Stimulated activated effector memory CD8-positive, alpha-beta T cell treated with anti-CD3 and anti-CD28 coated beads, Interleukin-12 subunit alpha, Interleukin-12 subunit beta, amount 100 ng/mL, for 72 hours (primary cell): ENCODE measurements around the gene STX18.

Source experiments
- ATAC-seq: fragments of 150-1000 bp; cut with Tn5 transposase; 2 replicates; pipeline ENCODE4 v1.10.0; 2021
- DNase-seq, 2 donors: peaks; one replicate each; pipeline ENCODE4 v3.0.0; 2021 to 2022; ENCODE audit warnings: low spot score in 2 of 2
- H3K27ac Mint-ChIP-seq: one replicate; pipeline ENCODE4 v1.8.0; 2022; ENCODE audit warnings: mild to moderate bottlenecking, mixed read lengths
- H3K36me3 Mint-ChIP-seq: one replicate; pipeline ENCODE4 v1.8.0; 2022; ENCODE audit warnings: mild to moderate bottlenecking, mixed read lengths
- H3K4me1 Mint-ChIP-seq: one replicate; pipeline ENCODE4 v1.8.0; 2022; ENCODE audit warnings: mixed read lengths
- H3K4me3 Mint-ChIP-seq: one replicate; pipeline ENCODE4 v1.8.0; 2022; ENCODE audit warnings: mild to moderate bottlenecking, mixed read lengths
- H3K9me3 Mint-ChIP-seq: one replicate; pipeline ENCODE4 v1.8.0; 2022; ENCODE audit warnings: mixed read lengths

STX18 gene

GRCh38 chr4:4420421-4420820, 121.4 kb downstream of the STX18 start:
- peak overlapping the region; percentile 81 for H3K27ac Mint-ChIP-seq
- H3K36me3 Mint-ChIP-seq: peaks cover 74% of the 10 kb centered on the region
- H3K9me3 Mint-ChIP-seq: no peaks in the 10 kb centered on the region
- H3K4me1 Mint-ChIP-seq: peaks cover 5% of the 10 kb centered on the region
- no peak for DNase-seq
- no peak for ATAC-seq
- no peak overlapping the region for H3K4me3 Mint-ChIP-seq

GRCh38 chr4:4419896-4420295, 122.0 kb downstream of the STX18 start:
- Mint-ChIP-seq H3K9me3 (no peaks in the 10 kb centered on the region), H3K27ac (peak overlapping the region; percentile 81), H3K4me1 (peaks cover 5% of the 10 kb centered on the region), H3K4me3 (no peak overlapping the region), H3K36me3 (peaks cover 74% of the 10 kb centered on the region)
- ATAC-seq (no peak), DNase-seq (no peak)

- Mint-ChIP-seq H3K9me3 (no peaks in the 10 kb centered on the region), H3K36me3 (peaks cover 68% of the 10 kb centered on the region), H3K4me3 (no peak overlapping the region), H3K4me1 (peaks cover 5% of the 10 kb centered on the region), H3K27ac (peak overlapping the region; percentile 81)
- DNase-seq (no peak), ATAC-seq (peak; percentile 46)
Observed at GRCh38 chr4:4418676-4419390, 123.0 kb downstream of the STX18 start.

- peak overlapping the region; percentile 81 for H3K27ac Mint-ChIP-seq
- ATAC-seq (no peak), DNase-seq (no peak)
Observed at GRCh38 chr4:4417886-4418285, 124.0 kb downstream of the STX18 start.

GRCh38 chr4:4416981-4417380, 124.9 kb downstream of the STX18 start:
- Mint-ChIP-seq H3K36me3 (peaks cover 49% of the 10 kb centered on the region), H3K27ac (peak overlapping the region; percentile 53), H3K4me1 (peaks cover 5% of the 10 kb centered on the region), H3K4me3 (no peak overlapping the region), H3K9me3 (no peaks in the 10 kb centered on the region)
- no peak for DNase-seq
- no peak for ATAC-seq

More at GRCh38 chr4:4417886-4418285, 124.0 kb downstream of the STX18 start:
- Mint-ChIP-seq H3K4me3 (no peak overlapping the region), H3K36me3 (peaks cover 58% of the 10 kb centered on the region), H3K4me1 (peaks cover 5% of the 10 kb centered on the region), H3K9me3 (no peaks in the 10 kb centered on the region)

GRCh38 chr4:4415806-4416805, 125.7 kb downstream of the STX18 start:
- peaks cover 40% of the 10 kb centered on the region for H3K36me3 Mint-ChIP-seq
- DNase-seq (no peak), ATAC-seq (no peak)
- H3K4me3 Mint-ChIP-seq: no peak overlapping the region
- H3K27ac Mint-ChIP-seq: peak overlapping the region; percentile 53
- peaks cover 5% of the 10 kb centered on the region for H3K4me1 Mint-ChIP-seq
- no peaks in the 10 kb centered on the region for H3K9me3 Mint-ChIP-seq

- Mint-ChIP-seq H3K27ac (no peak overlapping the region), H3K4me3 (no peak overlapping the region), H3K36me3 (peaks cover 39% of the 10 kb centered on the region), H3K4me1 (peaks cover 5% of the 10 kb centered on the region), H3K9me3 (no peaks in the 10 kb centered on the region)
- no peak for DNase-seq
- ATAC-seq: no peak
Observed at GRCh38 chr4:4415107-4415805, 126.6 kb downstream of the STX18 start.

- H3K4me1 Mint-ChIP-seq: peaks cover 5% of the 10 kb centered on the region
- DNase-seq (no peak), ATAC-seq (no peak)
- H3K27ac Mint-ChIP-seq: peak overlapping the region; percentile 80
- no peaks in the 10 kb centered on the region for H3K9me3 Mint-ChIP-seq
- H3K36me3 Mint-ChIP-seq: peaks cover 38% of the 10 kb centered on the region
- no peak overlapping the region for H3K4me3 Mint-ChIP-seq
Observed at GRCh38 chr4:4413806-4414205, 128.0 kb downstream of the STX18 start.

GRCh38 chr4:4413373-4413725, 128.5 kb downstream of the STX18 start:
- no peaks in the 10 kb centered on the region for H3K9me3 Mint-ChIP-seq
- no peak for ATAC-seq

GRCh38 chr4:4412641-4413372, 129.0 kb downstream of the STX18 start:
- Mint-ChIP-seq H3K4me1 (no peaks in the 10 kb centered on the region), H3K27ac (peak overlapping the region; percentile 80), H3K36me3 (peaks cover 29% of the 10 kb centered on the region), H3K4me3 (no peak overlapping the region), H3K9me3 (no peaks in the 10 kb centered on the region)
- DNase-seq (no peak), ATAC-seq (no peak)

More at GRCh38 chr4:4413373-4413725, 128.5 kb downstream of the STX18 start:
- peaks cover 33% of the 10 kb centered on the region for H3K36me3 Mint-ChIP-seq
- peaks cover under 1% of the 10 kb centered on the region for H3K4me1 Mint-ChIP-seq
- peak overlapping the region; percentile 80 for H3K27ac Mint-ChIP-seq
- no peak overlapping the region for H3K4me3 Mint-ChIP-seq
- no peak for DNase-seq

- DNase-seq (no peak), ATAC-seq (no peak)
- Mint-ChIP-seq H3K27ac (no peak overlapping the region), H3K4me1 (no peaks in the 10 kb centered on the region), H3K9me3 (no peaks in the 10 kb centered on the region), H3K4me3 (no peak overlapping the region), H3K36me3 (peaks cover 24% of the 10 kb centered on the region)
Observed at GRCh38 chr4:4411906-4412305, 129.9 kb downstream of the STX18 start.

- ATAC-seq (no peak), DNase-seq (no peak)
- no peaks in the 10 kb centered on the region for H3K9me3 Mint-ChIP-seq
- no peak overlapping the region for H3K4me3 Mint-ChIP-seq
- peak overlapping the region; percentile 60 for H3K27ac Mint-ChIP-seq
- peaks cover 21% of the 10 kb centered on the region for H3K36me3 Mint-ChIP-seq
- no peaks in the 10 kb centered on the region for H3K4me1 Mint-ChIP-seq
Observed at GRCh38 chr4:4410271-4410670, 131.6 kb downstream of the STX18 start.

- Mint-ChIP-seq H3K36me3 (peaks cover 21% of the 10 kb centered on the region), H3K4me3 (no peak overlapping the region), H3K9me3 (no peaks in the 10 kb centered on the region), H3K27ac (peak overlapping the region; percentile 60), H3K4me1 (no peaks in the 10 kb centered on the region)
- no peak for ATAC-seq
- no peak for DNase-seq
Observed at GRCh38 chr4:4409416-4410115, 132.3 kb downstream of the STX18 start.
